HFFc6 (cell line): Measurements from ENCODE around the gene TMBIM4. TPM values are rescaled to one million over a fixed set of nuclear protein-coding genes. Genes with fewer than 3 reads are reported as not detected.
A peak's percentile ranks its signal among the peaks of the same experiment; 100 is the strongest.

ENCODE experiments used
- DNase-seq: peaks from one replicate; pipeline ENCODE4 v3.0.0-alpha.2; 2018
- H3K27ac Mint-ChIP-seq: 2 replicates; pipeline ENCODE4 v1.8.0; 2020; ENCODE audit warnings: mild to moderate bottlenecking, mixed read lengths
- H3K27me3 Mint-ChIP-seq: 2 replicates; pipeline ENCODE4 v1.8.0; 2021; ENCODE audit warnings: mild to moderate bottlenecking, moderate library complexity, mixed read lengths; ENCODE audit not compliant: insufficient read depth
- H3K36me3 Mint-ChIP-seq: 2 replicates; pipeline ENCODE4 v1.8.0; 2021; ENCODE audit warnings: low read depth, mixed read lengths
- H3K4me1 Mint-ChIP-seq: 2 replicates; pipeline ENCODE4 v1.8.0; 2020; ENCODE audit warnings: low read depth, mixed read lengths
- H3K4me3 Mint-ChIP-seq: 2 replicates; pipeline ENCODE4 v1.8.0; 2020; ENCODE audit warnings: mild to moderate bottlenecking, moderate library complexity, mixed read lengths
- H3K9me3 Mint-ChIP-seq: 2 replicates; pipeline ENCODE4 v1.8.0; 2020; ENCODE audit warnings: mild to moderate bottlenecking, mixed read lengths
- total RNA-seq, 6 experiments: library from RNA; stranded (reverse); fragmentation: NEBNext Ultra II Directional; extraction: Animal tissue kit (Norgen Biotek cat#: 25700); gene quantifications; 2 replicates in 1 of 6; 3 replicates in 5 of 6; pipeline ENCODE4 v1.2.3, GENCODE V29; 2021
- TF ChIP-seq, protein P1 (sequence below): fragments of 200-600 bp; sonication (generic); IDR thresholded peaks from 2 replicates; pipeline ENCODE4 v1.5.0; 2021; ENCODE audit warnings: antibody characterized with exemption, mild to moderate bottlenecking

TMBIM4 gene
- total RNA-seq, 6 experiments from 2014 or later: 92.3 to 112 (median 104) TPM

DNA sequence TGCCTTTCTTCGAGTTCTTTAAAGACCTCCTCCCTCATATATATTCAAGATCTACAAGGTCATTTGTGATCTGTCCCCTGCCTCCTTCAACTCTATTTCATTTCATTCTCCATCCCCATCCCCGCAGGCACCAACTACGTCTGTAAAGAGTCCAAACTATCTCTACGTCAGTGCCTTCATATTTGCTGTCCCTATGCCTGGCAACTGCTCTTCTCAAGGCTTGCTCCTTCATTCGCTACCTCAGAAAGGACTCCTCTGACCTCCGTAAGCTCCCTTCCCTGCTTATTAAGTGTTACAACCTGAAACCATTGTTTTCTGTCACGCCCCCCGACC is 39.9 kb downstream of the TMBIM4 start:
- TF ChIP-seq, protein P1, sequence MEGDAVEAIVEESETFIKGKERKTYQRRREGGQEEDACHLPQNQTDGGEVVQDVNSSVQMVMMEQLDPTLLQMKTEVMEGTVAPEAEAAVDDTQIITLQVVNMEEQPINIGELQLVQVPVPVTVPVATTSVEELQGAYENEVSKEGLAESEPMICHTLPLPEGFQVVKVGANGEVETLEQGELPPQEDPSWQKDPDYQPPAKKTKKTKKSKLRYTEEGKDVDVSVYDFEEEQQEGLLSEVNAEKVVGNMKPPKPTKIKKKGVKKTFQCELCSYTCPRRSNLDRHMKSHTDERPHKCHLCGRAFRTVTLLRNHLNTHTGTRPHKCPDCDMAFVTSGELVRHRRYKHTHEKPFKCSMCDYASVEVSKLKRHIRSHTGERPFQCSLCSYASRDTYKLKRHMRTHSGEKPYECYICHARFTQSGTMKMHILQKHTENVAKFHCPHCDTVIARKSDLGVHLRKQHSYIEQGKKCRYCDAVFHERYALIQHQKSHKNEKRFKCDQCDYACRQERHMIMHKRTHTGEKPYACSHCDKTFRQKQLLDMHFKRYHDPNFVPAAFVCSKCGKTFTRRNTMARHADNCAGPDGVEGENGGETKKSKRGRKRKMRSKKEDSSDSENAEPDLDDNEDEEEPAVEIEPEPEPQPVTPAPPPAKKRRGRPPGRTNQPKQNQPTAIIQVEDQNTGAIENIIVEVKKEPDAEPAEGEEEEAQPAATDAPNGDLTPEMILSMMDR: no peak
- H3K4me1 Mint-ChIP-seq: peaks cover 60% of the 10 kb centered on the region
- H3K9me3 Mint-ChIP-seq: no peaks in the 10 kb centered on the region
- H3K27ac Mint-ChIP-seq: peak overlapping the region; percentile 88
- no peak for DNase-seq
- H3K27me3 Mint-ChIP-seq: peaks cover 4% of the 10 kb centered on the region
- peak overlapping the region; percentile 94 for H3K4me3 Mint-ChIP-seq
- H3K36me3 Mint-ChIP-seq: peaks cover 51% of the 10 kb centered on the region

DNA sequence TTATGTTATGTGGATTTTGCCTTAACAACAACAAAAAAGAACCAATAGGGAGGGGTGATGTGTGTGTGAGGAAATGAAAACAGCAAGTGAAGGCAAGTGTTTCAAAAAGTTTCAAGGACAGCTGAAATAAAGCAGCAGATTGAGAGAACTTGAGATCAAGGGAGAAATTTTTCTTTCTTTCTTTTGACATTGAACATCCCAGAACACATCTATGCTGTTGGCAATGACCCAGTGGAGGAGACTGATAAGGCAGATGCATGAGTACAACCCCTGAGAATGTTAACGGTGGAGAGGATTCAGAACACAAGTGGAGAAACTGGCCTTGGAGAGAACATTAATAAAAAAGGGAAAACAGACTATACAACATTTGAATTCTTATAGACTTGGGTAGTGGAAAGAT is 42.1 kb downstream of the TMBIM4 start:
- H3K36me3 Mint-ChIP-seq: peaks cover 63% of the 10 kb centered on the region
- H3K27ac Mint-ChIP-seq: no peak overlapping the region; the same call in 1 of the 2 replicates
- H3K4me3 Mint-ChIP-seq: 0 out of 2 replicates have a peak overlapping the region, but pooled peaks have one; percentile 13
- TF ChIP-seq, protein P1: no peak
- no peak for DNase-seq
- H3K4me1 Mint-ChIP-seq: peaks cover 53% of the 10 kb centered on the region
- H3K9me3 Mint-ChIP-seq: no peaks in the 10 kb centered on the region
- peaks cover 4% of the 10 kb centered on the region for H3K27me3 Mint-ChIP-seq

DNA sequence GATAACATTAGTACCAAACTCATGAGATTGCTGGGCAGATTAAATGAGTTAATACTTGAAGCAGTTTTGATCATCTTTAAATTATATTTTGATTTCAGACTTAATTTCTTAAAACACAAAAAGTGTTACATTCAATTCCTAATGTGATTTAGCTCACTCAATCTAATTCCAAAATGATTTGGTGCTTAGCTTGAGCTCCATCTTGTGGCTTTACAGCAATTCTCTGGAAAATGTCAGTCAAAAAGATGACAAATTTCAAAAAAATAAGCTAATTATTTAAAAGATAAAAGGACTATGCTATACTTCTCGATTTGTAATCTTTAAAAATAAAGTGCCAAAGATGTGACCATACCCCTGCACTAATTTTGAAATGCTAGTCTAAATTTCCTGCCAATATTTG is 49.3 kb downstream of the TMBIM4 start:
- peaks cover 14% of the 10 kb centered on the region; the same call in 1 of the 2 replicates for H3K4me1 Mint-ChIP-seq
- no peaks in the 10 kb centered on the region for H3K27me3 Mint-ChIP-seq
- no peak for DNase-seq
- H3K4me3 Mint-ChIP-seq: no peak overlapping the region
- no peak overlapping the region for H3K27ac Mint-ChIP-seq
- no peaks in the 10 kb centered on the region for H3K9me3 Mint-ChIP-seq
- H3K36me3 Mint-ChIP-seq: peaks cover 18% of the 10 kb centered on the region
- TF ChIP-seq, protein P1: peak; percentile 55

DNA sequence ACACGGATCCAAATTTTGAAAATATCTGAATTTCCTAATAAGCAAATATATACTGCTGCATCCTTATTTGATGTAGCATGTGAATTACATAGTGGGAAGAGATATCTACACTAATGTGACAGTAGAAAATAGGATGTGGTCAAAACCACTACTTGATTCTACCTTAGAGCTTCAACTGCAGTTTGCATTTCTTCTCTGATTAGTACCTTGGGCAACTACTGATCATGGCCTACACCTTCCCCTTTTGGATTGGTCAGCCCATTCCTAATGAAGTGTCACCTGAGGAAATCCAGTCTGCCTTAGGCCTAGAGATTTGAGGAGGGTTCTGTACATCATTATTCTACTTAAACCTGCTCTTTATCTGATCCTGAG is 49.9 kb downstream of the TMBIM4 start:
- Mint-ChIP-seq H3K27me3 (no peaks in the 10 kb centered on the region), H3K4me1 (peaks cover 14% of the 10 kb centered on the region; the same call in 1 of the 2 replicates), H3K36me3 (peaks cover 12% of the 10 kb centered on the region), H3K4me3 (no peak overlapping the region), H3K9me3 (no peaks in the 10 kb centered on the region), H3K27ac (no peak overlapping the region)
- TF ChIP-seq, protein P1: no peak
- DNase-seq: no peak

DNA sequence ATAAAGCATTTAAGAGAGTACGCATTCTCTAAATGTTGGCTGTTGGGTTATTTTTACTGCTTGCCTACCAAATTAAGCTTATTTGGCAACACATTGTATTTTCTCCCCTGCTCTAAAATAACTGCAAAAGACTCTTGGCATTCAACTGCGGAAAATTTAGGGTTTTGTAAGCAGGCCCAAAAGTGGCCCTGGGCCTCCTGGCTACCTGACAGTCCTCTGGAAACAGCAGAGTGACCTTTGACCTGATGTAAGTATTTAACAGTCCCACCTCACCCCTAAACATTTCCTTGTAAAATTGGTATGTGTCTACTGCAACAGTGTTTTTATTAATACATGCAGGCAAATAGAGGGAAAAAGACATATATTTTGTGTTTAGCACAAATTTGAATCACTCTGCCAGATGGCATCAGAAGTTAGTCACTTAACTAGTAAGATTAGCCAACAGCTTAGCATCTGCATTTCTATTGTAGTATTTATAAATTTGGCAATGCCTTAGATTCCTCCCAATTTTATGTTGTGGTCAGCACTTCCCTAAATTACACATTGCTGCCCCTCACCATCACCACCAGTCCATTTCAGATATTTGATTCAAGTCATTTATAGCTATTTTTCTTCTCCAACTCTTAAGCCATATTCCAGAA is 50.4 kb downstream of the TMBIM4 start:
- no peak for DNase-seq
- Mint-ChIP-seq H3K27me3 (no peaks in the 10 kb centered on the region), H3K27ac (no peak overlapping the region), H3K9me3 (no peaks in the 10 kb centered on the region), H3K4me1 (peaks cover 14% of the 10 kb centered on the region; the same call in 1 of the 2 replicates), H3K36me3 (peaks cover 8% of the 10 kb centered on the region; the same call in 1 of the 2 replicates), H3K4me3 (no peak overlapping the region)
- TF ChIP-seq, protein P1: no peak
